IPS DF 6.9 (cell line): ENCODE measurements around the gene ITGA1.

ENCODE experiments used
- DNase-seq: peaks from one replicate; pipeline ENCODE4 v3.0.0-alpha.2; 2013; ENCODE audit warnings: low read depth, low spot score
- H3K27ac ChIP-seq: one replicate; pipeline ENCODE4 v1.5.1; 2013; ENCODE audit warnings: low read length, control low read depth
- H3K27me3 ChIP-seq: 2 replicates; pipeline ENCODE4 v1.6.1; 2013; ENCODE audit warnings: mild to moderate bottlenecking, low read length; ENCODE audit not compliant: control insufficient read depth, insufficient read depth
- H3K36me3 ChIP-seq: 2 replicates; pipeline ENCODE4 v1.6.1; 2013; ENCODE audit warnings: low read length; ENCODE audit not compliant: control insufficient read depth, insufficient read depth
- H3K4me1 ChIP-seq: 2 replicates; pipeline ENCODE4 v1.6.1; 2013; ENCODE audit warnings: low read length; ENCODE audit not compliant: control insufficient read depth, insufficient read depth
- H3K4me3 ChIP-seq: 2 replicates; pipeline ENCODE4 v1.5.1; 2013; ENCODE audit warnings: mild to moderate bottlenecking, low read length
- H3K9me3 ChIP-seq: 2 replicates; pipeline ENCODE4 v1.6.1; 2013; ENCODE audit warnings: low read length, inconsistent platforms; ENCODE audit not compliant: control insufficient read depth, insufficient read depth
- WGBS: extraction: QIAGEN DNeasy Blood & Tissue Kit; methylation state at CpG from one replicate; pipeline ENCODE4 v1.1.7; 2013; ENCODE audit warnings: mixed read lengths, missing lambda C conversion rate; ENCODE audit not compliant: insufficient read length, insufficient coverage; 5-methylcytosine and 5-hydroxymethylcytosine counted together

ITGA1 gene

GRCh38 chr5:53001541-53001940 is 213.8 kb downstream of the ITGA1 start:
- no peaks in the 10 kb centered on the region for H3K9me3 ChIP-seq
- no peak overlapping the region for H3K27ac ChIP-seq
- H3K4me3 ChIP-seq, result no peak overlapping the region
- no CpG with 5 or more reads among the region's 4 CpGs for WGBS
- H3K36me3 ChIP-seq, result no peaks in the 10 kb centered on the region
- no peaks in the 10 kb centered on the region for H3K27me3 ChIP-seq
- no peaks in the 10 kb centered on the region for H3K4me1 ChIP-seq
- DNase-seq, result no peak

GRCh38 chr5:53002491-53002890 is 214.8 kb downstream of the ITGA1 start:
- Histone ChIP-seq H3K9me3 (no peaks in the 10 kb centered on the region), H3K27ac (no peak overlapping the region), H3K27me3 (no peaks in the 10 kb centered on the region), H3K4me3 (no peak overlapping the region), H3K36me3 (no peaks in the 10 kb centered on the region), H3K4me1 (no peaks in the 10 kb centered on the region)
- WGBS, result no CpG with 5 or more reads among the region's 1 CpG
- DNase-seq, result no peak

GRCh38 chr5:53003144-53003543 is 215.4 kb downstream of the ITGA1 start:
- Histone ChIP-seq H3K4me1 (no peaks in the 10 kb centered on the region), H3K27me3 (no peaks in the 10 kb centered on the region), H3K27ac (no peak overlapping the region), H3K9me3 (no peaks in the 10 kb centered on the region), H3K4me3 (no peak overlapping the region), H3K36me3 (no peaks in the 10 kb centered on the region)
- DNase-seq, result no peak
- no CpG with 5 or more reads among the region's 1 CpG for WGBS

GRCh38 chr5:53006911-53007890 is 219.5 kb downstream of the ITGA1 start:
- no CpG with 5 or more reads among the region's 4 CpGs for WGBS
- Histone ChIP-seq H3K36me3 (no peaks in the 10 kb centered on the region), H3K27me3 (no peaks in the 10 kb centered on the region), H3K4me1 (no peaks in the 10 kb centered on the region), H3K9me3 (no peaks in the 10 kb centered on the region), H3K27ac (no peak overlapping the region), H3K4me3 (no peak overlapping the region)
- DNase-seq, result no peak

- no peak overlapping the region for H3K4me3 ChIP-seq
- H3K4me1 ChIP-seq, result no peaks in the 10 kb centered on the region
- no CpG with 5 or more reads among the region's 1 CpG for WGBS
- H3K27ac ChIP-seq, result no peak overlapping the region
- H3K27me3 ChIP-seq, result no peaks in the 10 kb centered on the region
- no peaks in the 10 kb centered on the region for H3K36me3 ChIP-seq
- H3K9me3 ChIP-seq, result no peaks in the 10 kb centered on the region
- no peak for DNase-seq
Observed at GRCh38 chr5:53008751-53009150, 221.0 kb downstream of the ITGA1 start.
